H9 (cell line): ENCODE results near the gene PTPN22. TPM values are rescaled to one million over a fixed set of nuclear protein-coding genes. Genes with fewer than 3 reads are reported as not detected.

Experiments
- DNase-seq: peaks from one replicate; pipeline ENCODE4 v3.0.0-alpha.2; 2017
- H2AFZ ChIP-seq: one replicate; pipeline ENCODE4 v1.6.1; 2013; ENCODE audit warnings: mild to moderate bottlenecking, low read length, control low read depth, moderate library complexity
- H2AK5ac ChIP-seq: 2 replicates; pipeline ENCODE4 v1.6.1; 2013; ENCODE audit warnings: low read length, control low read depth, mixed read lengths; ENCODE audit not compliant: insufficient read length
- H2BK120ac ChIP-seq: one replicate; pipeline ENCODE4 v1.6.1; 2013; ENCODE audit warnings: low read depth, mild to moderate bottlenecking, low read length, control low read depth, inconsistent platforms; ENCODE audit not compliant: poor library complexity, severe bottlenecking
- H2BK12ac ChIP-seq: 2 replicates; pipeline ENCODE4 v1.6.1; 2013; ENCODE audit warnings: low read length, control low read depth, mixed read lengths, low read depth; ENCODE audit not compliant: insufficient read length
- H2BK15ac ChIP-seq: 2 replicates; pipeline ENCODE4 v1.6.1; 2013; ENCODE audit warnings: low read depth, low read length, control low read depth
- H2BK20ac ChIP-seq: one replicate; pipeline ENCODE4 v1.6.1; 2013; ENCODE audit warnings: low read depth, mild to moderate bottlenecking, low read length, control low read depth, inconsistent platforms; ENCODE audit not compliant: poor library complexity, severe bottlenecking
- H2BK5ac ChIP-seq: 2 replicates; pipeline ENCODE4 v1.6.1; 2013; ENCODE audit warnings: low read length, control low read depth, mixed read lengths; ENCODE audit not compliant: insufficient read length
- H3K14ac ChIP-seq: 2 replicates; pipeline ENCODE4 v1.6.1; 2013; ENCODE audit warnings: low read length, control low read depth; ENCODE audit not compliant: insufficient read depth
- H3K18ac ChIP-seq: 2 replicates; pipeline ENCODE4 v1.6.1; 2013; ENCODE audit warnings: low read depth, mild to moderate bottlenecking, mixed read lengths, low read length, control low read depth; ENCODE audit not compliant: insufficient read length
- H3K23ac ChIP-seq: 2 replicates; pipeline ENCODE4 v1.6.1; 2013; ENCODE audit warnings: low read length, control low read depth, mixed read lengths, low read depth; ENCODE audit not compliant: insufficient read length
- H3K23me2 ChIP-seq: 2 replicates; pipeline ENCODE4 v1.6.1; 2013; ENCODE audit warnings: low read depth, mild to moderate bottlenecking, mixed read lengths, low read length, control low read depth; ENCODE audit not compliant: insufficient read length, poor library complexity, severe bottlenecking
- H3K27ac ChIP-seq: 2 replicates; pipeline ENCODE4 v1.5.1; 2013; ENCODE audit warnings: low read length, control low read depth, mixed read lengths, low read depth; ENCODE audit not compliant: insufficient read length
- H3K27me3 ChIP-seq: 2 replicates; pipeline ENCODE4 v1.6.1; 2013; ENCODE audit warnings: low read length, control low read depth, inconsistent platforms; ENCODE audit not compliant: insufficient read depth
- H3K4ac ChIP-seq: 2 replicates; pipeline ENCODE4 v1.6.1; 2013; ENCODE audit warnings: low read depth, mild to moderate bottlenecking, control low read depth, inconsistent platforms, low read length, moderate library complexity
- H3K4me1 ChIP-seq: 2 replicates; pipeline ENCODE4 v1.6.1; 2013; ENCODE audit warnings: low read length, control low read depth, inconsistent platforms; ENCODE audit not compliant: insufficient read depth
- H3K4me2 ChIP-seq: 2 replicates; pipeline ENCODE4 v1.6.1; 2013; ENCODE audit warnings: low read length, control low read depth, mixed read lengths; ENCODE audit not compliant: insufficient read length, insufficient read depth
- H3K56ac ChIP-seq: 2 replicates; pipeline ENCODE4 v1.6.1; 2013; ENCODE audit warnings: low read depth, mild to moderate bottlenecking, mixed read lengths, low read length, control low read depth; ENCODE audit not compliant: insufficient read length
- H3K79me1 ChIP-seq: 2 replicates; pipeline ENCODE4 v1.6.1; 2013; ENCODE audit warnings: low read depth, mild to moderate bottlenecking, moderate library complexity, low read length, control low read depth, inconsistent platforms; ENCODE audit not compliant: insufficient read depth, poor library complexity, severe bottlenecking
- H3K79me2 ChIP-seq: 2 replicates; pipeline ENCODE4 v1.6.1; 2013; ENCODE audit warnings: low read length, control low read depth, inconsistent platforms; ENCODE audit not compliant: insufficient read depth
- H3K9ac ChIP-seq: 2 replicates; pipeline ENCODE4 v1.6.1; 2013; ENCODE audit warnings: low read length, control low read depth, mixed read lengths; ENCODE audit not compliant: insufficient read length; ENCODE audit errors: extremely low read depth
- H3K9me3 ChIP-seq: one replicate; pipeline ENCODE4 v1.6.1; 2013; ENCODE audit warnings: low read depth, low read length, inconsistent platforms; ENCODE audit not compliant: control insufficient read depth
- H3T11ph ChIP-seq: one replicate; pipeline ENCODE4 v1.6.1; 2013; ENCODE audit warnings: mild to moderate bottlenecking, low read length, control low read depth, inconsistent platforms
- H4K20me1 ChIP-seq: one replicate; pipeline ENCODE4 v1.6.1; 2013; ENCODE audit not compliant: control insufficient read depth, insufficient read length, insufficient read depth
- H4K5ac ChIP-seq: 2 replicates; pipeline ENCODE4 v1.6.1; 2013; ENCODE audit warnings: low read depth, mild to moderate bottlenecking, mixed read lengths, low read length, control low read depth; ENCODE audit not compliant: insufficient read length
- H4K8ac ChIP-seq: replicated peaks from 2 replicates; pipeline ENCODE4 v1.6.1; 2013; ENCODE audit warnings: low read length, control low read depth, mixed read lengths, low read depth; ENCODE audit not compliant: insufficient read length
- H4K91ac ChIP-seq: 2 replicates; pipeline ENCODE4 v1.6.1; 2013; ENCODE audit warnings: low read depth, mild to moderate bottlenecking, moderate library complexity, mixed read lengths, low read length, control low read depth; ENCODE audit not compliant: insufficient read length
- H3K27ac Mint-ChIP-seq, 3 experiments: 2 replicates in 2 of 3; 3 replicates in 1 of 3; pipeline ENCODE4 v1.8.0; 2020 to 2021; ENCODE audit warnings: mixed read lengths in 3 of 3, mild to moderate bottlenecking in 1 of 3, moderate library complexity in 1 of 3
- H3K27me3 Mint-ChIP-seq: 2 replicates; pipeline ENCODE4 v1.8.0; 2021; ENCODE audit warnings: low read depth, mild to moderate bottlenecking, moderate library complexity, mixed read lengths
- H3K36me3 Mint-ChIP-seq, 3 experiments: 2 replicates in 2 of 3; 3 replicates in 1 of 3; pipeline ENCODE4 v1.8.0; 2020 to 2021; ENCODE audit warnings: low read depth in 3 of 3, mixed read lengths in 3 of 3; ENCODE audit not compliant: insufficient read depth in 1 of 3
- H3K4me1 Mint-ChIP-seq, 2 experiments: 2 replicates each; pipeline ENCODE4 v1.8.0; 2020; ENCODE audit warnings: mixed read lengths in 2 of 2
- H3K4me3 Mint-ChIP-seq, 2 experiments: 2 replicates in 1 of 2; 3 replicates in 1 of 2; pipeline ENCODE4 v1.8.0; 2020 to 2021; ENCODE audit warnings: mild to moderate bottlenecking in 2 of 2, mixed read lengths in 2 of 2, moderate library complexity in 1 of 2
- H3K9me3 Mint-ChIP-seq, 2 experiments: 2 replicates in 1 of 2; 3 replicates in 1 of 2; pipeline ENCODE4 v1.8.0; 2020; ENCODE audit warnings: mild to moderate bottlenecking in 2 of 2, mixed read lengths in 2 of 2, moderate library complexity in 1 of 2
- CTCF ChIP-seq: fragments of 200-600 bp; sonication (generic); conservative IDR thresholded peaks from 3 replicates; pipeline ENCODE4 v1.8.0; 2021; ENCODE audit warnings: antibody characterized with exemption, mild to moderate bottlenecking
- WGBS: extraction: QIAGEN DNeasy Blood & Tissue Kit; methylation state at CpG from one replicate; pipeline ENCODE4 v1.1.7; 2013; ENCODE audit warnings: missing lambda C conversion rate, low lambda C conversion rate, mixed read lengths; ENCODE audit not compliant: insufficient read length; ENCODE audit errors: extremely low coverage; 5-methylcytosine and 5-hydroxymethylcytosine counted together
- total RNA-seq: library from RNA; stranded (reverse); gene quantifications from 2 replicates; pipeline ENCODE4 v1.2.1, GENCODE V29; 2021

The PTPN22 gene
- total RNA-seq, 1 experiment from 2014 or later, result not detected

GRCh38 chr1:113788802-113789201, 82.7 kb downstream of the PTPN22 start:
- Histone ChIP-seq H4K20me1 (no peaks in the 10 kb centered on the region), H3K79me2 (peaks cover 5% of the 10 kb centered on the region; the same call in 1 of the 2 replicates)

More at GRCh38 chr1:113788802-113789201, 82.7 kb downstream of the PTPN22 start:
- peak overlapping the region in 1 of 3 experiments; percentile 16; a peak in 1 of 7 replicates for H3K27ac Mint-ChIP-seq
- no peaks in the 10 kb centered on the region for H3K9me3 Mint-ChIP-seq
- Histone ChIP-seq H3K23ac (no peak overlapping the region), H3K27me3 (no peaks in the 10 kb centered on the region), H3K79me1 (peaks cover 8% of the 10 kb centered on the region), H3K9me3 (no peaks in the 10 kb centered on the region), H3T11ph (no peak overlapping the region), H2BK120ac (no peak overlapping the region), H2AK5ac (no peak overlapping the region), H2BK5ac (no peak overlapping the region), H3K56ac (no peak overlapping the region), H2BK20ac (no peak overlapping the region), H2BK15ac (no peak overlapping the region), H3K27ac (no peak overlapping the region), H2AFZ (no peak overlapping the region), H4K8ac (no peak overlapping the region), H4K91ac (no peak overlapping the region), H3K23me2 (no peaks in the 10 kb centered on the region), H3K18ac (no peak overlapping the region), H3K4me2 (no peak overlapping the region), H3K4ac (no peak overlapping the region), H3K14ac (no peak overlapping the region), H2BK12ac (no peak overlapping the region), H3K4me1 (no peaks in the 10 kb centered on the region), H4K5ac (no peak overlapping the region), H3K9ac (no peak overlapping the region)
- no peaks in the 10 kb centered on the region; the same call in 1 of the 2 replicates for H3K27me3 Mint-ChIP-seq
- no peak for DNase-seq
- WGBS, result no CpG with 5 or more reads among the region's 3 CpGs
- no peak for TF ChIP-seq CTCF
- peaks cover 14 to 18% of the 10 kb centered on the region in 2 experiments for H3K4me1 Mint-ChIP-seq
- H3K4me3 Mint-ChIP-seq, result no peak overlapping the region
- peaks cover 3 to 7% (median 5%) of the 10 kb centered on the region in 3 experiments; a peak in 4 of 7 replicates for H3K36me3 Mint-ChIP-seq
